DND-41 (cell line): ENCODE data around the gene ENAM.
"Not testable (repeated sequence)": the region's sequence is repeated elsewhere in the genome, so short reads cannot be mapped to it uniquely, and the experiment has no call there.

Source experiments
- ATAC-seq: fragments of 200-7000 bp; cut with Tn5 transposase; 3 replicates; pipeline ENCODE4 v1.9.1; 2021; ENCODE audit warnings: low read depth; ENCODE audit not compliant: insufficient read depth
- DNase-seq: peaks from one replicate; pipeline ENCODE4 v3.0.0-alpha.2; 2020
- H2AFZ ChIP-seq: 2 replicates; pipeline ENCODE4 v1.6.0; 2012; ENCODE audit warnings: low read depth, low read length
- H3K27ac ChIP-seq: 2 replicates; pipeline ENCODE4 v1.5.1; 2012; ENCODE audit warnings: low read length, inconsistent platforms
- H3K27me3 ChIP-seq: fragments of 200-600 bp; sonication (generic); 2 replicates; pipeline ENCODE4 v1.6.0; 2012; ENCODE audit warnings: low read length, mild to moderate bottlenecking, inconsistent platforms; ENCODE audit not compliant: insufficient read depth, poor library complexity
- H3K36me3 ChIP-seq: 2 replicates; pipeline ENCODE4 v1.5.1; 2012; ENCODE audit warnings: low read length, inconsistent platforms; ENCODE audit not compliant: insufficient read depth
- H3K4me1 ChIP-seq: 2 replicates; pipeline ENCODE4 v1.5.1; 2012; ENCODE audit warnings: mild to moderate bottlenecking, low read length; ENCODE audit not compliant: insufficient read depth
- H3K4me2 ChIP-seq: 2 replicates; pipeline ENCODE4 v1.6.0; 2012; ENCODE audit warnings: mild to moderate bottlenecking, moderate library complexity, low read length, inconsistent platforms; ENCODE audit not compliant: insufficient read depth
- H3K4me3 ChIP-seq, 2 experiments: fragments of 200-600 bp in 1 of 2; shearing (Covaris generic) in 1 of 2; 2 replicates each; pipeline ENCODE4 v1.5.1; 2012 to 2016; ENCODE audit warnings: inconsistent platforms in 2 of 2, low read length in 2 of 2, mild to moderate bottlenecking in 2 of 2, low read depth in 1 of 2, moderate library complexity in 1 of 2
- H3K79me2 ChIP-seq: 2 replicates; pipeline ENCODE4 v1.6.0; 2012; ENCODE audit warnings: low read length, inconsistent platforms; ENCODE audit not compliant: insufficient read depth
- H3K9ac ChIP-seq: 2 replicates; pipeline ENCODE4 v1.6.0; 2012; ENCODE audit warnings: low read depth, mild to moderate bottlenecking, inconsistent platforms, low read length, moderate library complexity
- H3K9me3 ChIP-seq: 2 replicates; pipeline ENCODE4 v1.5.1; 2012; ENCODE audit warnings: low read length, moderate library complexity, mild to moderate bottlenecking, inconsistent platforms; ENCODE audit not compliant: insufficient read depth, severe bottlenecking
- H4K20me1 ChIP-seq: 2 replicates; pipeline ENCODE4 v1.6.0; 2012; ENCODE audit warnings: low read length; ENCODE audit not compliant: insufficient read depth
- CTCF ChIP-seq: IDR thresholded peaks from 2 replicates; pipeline ENCODE4 v1.5.1; 2012; ENCODE audit warnings: borderline replicate concordance, low read length, moderate library complexity, mild to moderate bottlenecking; ENCODE audit not compliant: poor library complexity, severe bottlenecking; ENCODE audit errors: extremely low read depth
- EZH2 ChIP-seq: IDR thresholded peaks from 3 replicates; pipeline ENCODE4 v1.6.1; 2012; ENCODE audit warnings: borderline replicate concordance, low read depth, mild to moderate bottlenecking, moderate library complexity, low read length, inconsistent platforms; ENCODE audit not compliant: severe bottlenecking

ENAM gene

GRCh38 chr4:70660106-70660505 lies 31.6 kb downstream of the ENAM start:
- Histone ChIP-seq H3K9me3 (no peaks in the 10 kb centered on the region), H2AFZ (peak overlapping the region; percentile 48; the same call in 1 of the 2 replicates), H3K4me3 (no peak overlapping the region), H3K27ac (peak overlapping the region; percentile 51; the same call in 1 of the 2 replicates), H3K36me3 (no peaks in the 10 kb centered on the region), H3K4me1 (peaks cover 14% of the 10 kb centered on the region), H3K27me3 (no peaks in the 10 kb centered on the region), H4K20me1 (no peaks in the 10 kb centered on the region), H3K9ac (no peak overlapping the region), H3K4me2 (no peak overlapping the region), H3K79me2 (no peaks in the 10 kb centered on the region)
- ATAC-seq (peak; percentile 58; the same call in 1 of the 3 replicates), DNase-seq (no peak)
- TF ChIP-seq EZH2 (no peak), CTCF (no peak)

GRCh38 chr4:70661309-70661922 lies 32.9 kb downstream of the ENAM start:
- not testable (repeated sequence) for H4K20me1 ChIP-seq, H3K4me2 ChIP-seq, H3K4me3 ChIP-seq, H3K27ac ChIP-seq, H3K79me2 ChIP-seq, DNase-seq, H3K9ac ChIP-seq, H3K9me3 ChIP-seq, H3K27me3 ChIP-seq, H3K36me3 ChIP-seq, H2AFZ ChIP-seq
- H3K4me1 ChIP-seq: peaks cover 21% of the 10 kb centered on the region
- peak; percentile 35; the same call in 2 of the 3 replicates for ATAC-seq

- H3K4me2 ChIP-seq: no peak within 1 kb of the TSS
- no peaks in the 10 kb centered on the region for H3K79me2 ChIP-seq
- 0 out of 2 replicates have a peak within 1 kb of the TSS, but pooled peaks have one; percentile 1 for H3K9ac ChIP-seq
- no peaks in the 10 kb centered on the region for H3K9me3 ChIP-seq
- no peak within 1 kb of the TSS for H3K4me3 ChIP-seq
- no peaks in the 10 kb centered on the region for H3K36me3 ChIP-seq
- peaks cover 40% of the 10 kb centered on the region for H3K4me1 ChIP-seq
- DNase-seq: no peak
- H3K27ac ChIP-seq: peak within 1 kb of the TSS; percentile 73
- H3K27me3 ChIP-seq: no peaks in the 10 kb centered on the region
- ATAC-seq: no peak
- peak within 1 kb of the TSS; percentile 55 for H2AFZ ChIP-seq
- H4K20me1 ChIP-seq: no peaks in the 10 kb centered on the region
- no peak for TF ChIP-seq EZH2
- no peak for TF ChIP-seq CTCF
These were observed 37.8 kb downstream of the ENAM start, which contains the start of gene JCHAIN for GRCh38 chr4:70666369-70666768. TSS of gene JCHAIN (minus strand) at chr4:70666508. CDS start at chr4:70666490, 18 bp downstream.

- H3K9ac ChIP-seq: peak overlapping the region; percentile 28
- no peak overlapping the region for H3K4me3 ChIP-seq
- H3K36me3 ChIP-seq: no peaks in the 10 kb centered on the region
- peak; percentile 90 for ATAC-seq
- no peaks in the 10 kb centered on the region for H3K9me3 ChIP-seq
- H3K27me3 ChIP-seq: no peaks in the 10 kb centered on the region
- peak overlapping the region; percentile 79 for H3K27ac ChIP-seq
- DNase-seq: no peak
- H3K4me1 ChIP-seq: peaks cover 49% of the 10 kb centered on the region
- H3K79me2 ChIP-seq: no peaks in the 10 kb centered on the region
- no peaks in the 10 kb centered on the region for H4K20me1 ChIP-seq
- peak overlapping the region; percentile 41 for H3K4me2 ChIP-seq
- peak overlapping the region; percentile 59 for H2AFZ ChIP-seq
- no peak for TF ChIP-seq EZH2
- no peak for TF ChIP-seq CTCF
These were observed 39.4 kb downstream of the ENAM start for GRCh38 chr4:70667740-70668535.
